IMR-90 (cell line): ENCODE data around the gene GNAS-AS1. TPM values are rescaled to one million over a fixed set of nuclear protein-coding genes. Genes with fewer than 3 reads are reported as not detected.

Source experiments
- ATAC-seq: fragments of 200-7000 bp; cut with Tn5 transposase; 2 replicates; pipeline ENCODE4 v1.9.1; 2020; ENCODE audit warnings: low read depth, mild to moderate bottlenecking, moderate library complexity
- BruUV-seq: library from RNA; stranded (reverse); fragments of 400-500 nt; replicated peaks from 2 replicates; lab custom pipeline; 2021; lab: Mats Ljungman, UMichigan
- CTCF ChIA-PET: fragments of 300-600 bp; formaldehyde crosslinking; extraction: SDS; loops from one replicate; lab custom pipeline; 2021; ENCODE audit warnings: antibody characterized with exemption; lab: Yijun Ruan, JAX
- POLR2A ChIA-PET: fragments of 300-600 bp; sonication (Branson Sonifier 250); formaldehyde crosslinking; loops from one replicate; lab custom pipeline; 2022; ENCODE audit warnings: antibody characterized with exemption; ENCODE audit not compliant: unreplicated experiment; lab: Charles Lee
- DNase-seq: peaks from one replicate; pipeline ENCODE4 v3.0.0; 2013
- H2AFZ ChIP-seq: replicated peaks from 2 replicates; pipeline ENCODE3; 2013; ENCODE audit warnings: low read length, mild to moderate bottlenecking; ENCODE audit not compliant: poor library complexity
- H2AK5ac ChIP-seq: 2 replicates; pipeline ENCODE4 v1.6.1; 2013; ENCODE audit warnings: low read depth, low read length, inconsistent platforms
- H2AK9ac ChIP-seq: replicated peaks from 2 replicates; pipeline ENCODE3; 2013; ENCODE audit warnings: mild to moderate bottlenecking, low read depth, low read length, moderate library complexity; ENCODE audit not compliant: poor library complexity
- H2BK120ac ChIP-seq: 2 replicates; pipeline ENCODE4 v1.6.1; 2013; ENCODE audit warnings: low read depth, low read length, inconsistent platforms
- H2BK15ac ChIP-seq: 3 replicates; pipeline ENCODE4 v1.6.1; 2013; ENCODE audit warnings: low read depth, low read length, inconsistent platforms
- H2BK20ac ChIP-seq: 2 replicates; pipeline ENCODE4 v1.6.1; 2013; ENCODE audit warnings: low read depth, mild to moderate bottlenecking, inconsistent platforms, low read length, moderate library complexity
- H2BK5ac ChIP-seq: 2 replicates; pipeline ENCODE4 v1.6.1; 2013; ENCODE audit warnings: mild to moderate bottlenecking, low read depth, low read length, inconsistent platforms; ENCODE audit not compliant: poor library complexity, severe bottlenecking
- H3K14ac ChIP-seq: replicated peaks from 2 replicates; pipeline ENCODE4 v1.6.1; 2013; ENCODE audit warnings: low read depth, low read length, inconsistent platforms
- H3K18ac ChIP-seq: 2 replicates; pipeline ENCODE4 v1.6.1; 2013; ENCODE audit warnings: low read depth, low read length, control low read depth
- H3K23ac ChIP-seq: 2 replicates; pipeline ENCODE4 v1.6.1; 2013; ENCODE audit warnings: low read depth, low read length, inconsistent platforms
- H3K27ac ChIP-seq: 2 replicates; pipeline ENCODE4 v1.5.1; 2013; ENCODE audit warnings: mild to moderate bottlenecking, control low read depth, low read length; ENCODE audit not compliant: insufficient read depth
- H3K27me3 ChIP-seq: 2 replicates; pipeline ENCODE4 v1.6.1; 2013; ENCODE audit warnings: low read length; ENCODE audit not compliant: control insufficient read depth, insufficient read depth
- H3K36me3 ChIP-seq: 2 replicates; pipeline ENCODE4 v1.6.1; 2013; ENCODE audit warnings: low read length, mixed read lengths; ENCODE audit not compliant: control insufficient read depth, insufficient read depth
- H3K4ac ChIP-seq: 2 replicates; pipeline ENCODE4 v1.6.1; 2013; ENCODE audit warnings: low read depth, low read length, inconsistent platforms
- H3K4me1 ChIP-seq: 2 replicates; pipeline ENCODE4 v1.6.1; 2013; ENCODE audit warnings: low read length, mixed read lengths; ENCODE audit not compliant: control insufficient read depth, insufficient read depth
- H3K4me2 ChIP-seq: 2 replicates; pipeline ENCODE4 v1.6.1; 2013; ENCODE audit warnings: low read depth, mild to moderate bottlenecking, control low read depth, low read length, moderate library complexity
- H3K4me3 ChIP-seq: 2 replicates; pipeline ENCODE4 v1.5.1; 2013; ENCODE audit warnings: low read depth, mild to moderate bottlenecking, control low read depth, low read length, moderate library complexity; ENCODE audit not compliant: insufficient read depth
- H3K56ac ChIP-seq: 2 replicates; pipeline ENCODE4 v1.6.1; 2013; ENCODE audit warnings: low read length, inconsistent platforms; ENCODE audit not compliant: insufficient read depth; ENCODE audit errors: extremely low read depth
- H3K79me1 ChIP-seq, 2 experiments: 2 replicates each; pipeline ENCODE4 v1.6.1; 2013; ENCODE audit warnings: low read length in 2 of 2, inconsistent platforms in 1 of 2, low read depth in 1 of 2
- H3K9ac ChIP-seq: 2 replicates; pipeline ENCODE4 v1.6.1; 2013; ENCODE audit warnings: low read depth, low read length, control low read depth
- H3K9me1 ChIP-seq: 2 replicates; pipeline ENCODE4 v1.6.1; 2013; ENCODE audit warnings: low read length, inconsistent platforms; ENCODE audit not compliant: insufficient read depth
- H3K9me3 ChIP-seq: 2 replicates; pipeline ENCODE4 v1.6.1; 2013; ENCODE audit warnings: low read length; ENCODE audit not compliant: control insufficient read depth, insufficient read depth
- H4K20me1 ChIP-seq: 2 replicates; pipeline ENCODE4 v1.6.1; 2013; ENCODE audit warnings: low read length, inconsistent platforms; ENCODE audit not compliant: insufficient read depth
- H4K5ac ChIP-seq: 2 replicates; pipeline ENCODE4 v1.6.1; 2013; ENCODE audit warnings: mild to moderate bottlenecking, low read depth, low read length, control low read depth
- H4K8ac ChIP-seq, 2 experiments: 2 replicates each; pipeline ENCODE4 v1.6.1; 2013; ENCODE audit warnings: low read depth in 2 of 2, low read length in 2 of 2, control low read depth in 1 of 2, inconsistent platforms in 1 of 2
- H4K91ac ChIP-seq: 2 replicates; pipeline ENCODE4 v1.6.1; 2013; ENCODE audit warnings: low read depth, low read length, inconsistent platforms; ENCODE audit not compliant: insufficient read depth
- BHLHE40 ChIP-seq: fragments of 150-350 bp; IDR thresholded peaks from 2 replicates; pipeline ENCODE4 v1.6.1; 2016; ENCODE audit warnings: mild to moderate bottlenecking, low read depth, low read length
- CEBPB ChIP-seq: IDR thresholded peaks from 2 replicates; pipeline ENCODE4 v1.6.1; 2012; ENCODE audit warnings: low read depth, low read length, improper control_type of control experiment
- CHD1 ChIP-seq: IDR thresholded peaks from 2 replicates; pipeline ENCODE4 v1.6.1; 2012; ENCODE audit warnings: low read depth, low read length, improper control_type of control experiment
- FOS ChIP-seq: fragments of 150-350 bp; IDR thresholded peaks from 2 replicates; pipeline ENCODE4 v1.6.1; 2016; ENCODE audit warnings: low read depth, low read length
- MAFK ChIP-seq: IDR thresholded peaks from 2 replicates; pipeline ENCODE4 v1.6.1; 2012; ENCODE audit warnings: low read depth, low read length, improper control_type of control experiment
- MAZ ChIP-seq: IDR thresholded peaks from 2 replicates; pipeline ENCODE4 v1.6.1; 2012; ENCODE audit warnings: low read depth, mild to moderate bottlenecking, low read length, improper control_type of control experiment, moderate library complexity, borderline replicate concordance
- MXI1 ChIP-seq: IDR thresholded peaks from 2 replicates; pipeline ENCODE4 v1.6.1; 2012; ENCODE audit warnings: low read depth, mild to moderate bottlenecking, low read length, moderate library complexity, borderline replicate concordance
- POLR2A ChIP-seq: IDR thresholded peaks from 2 replicates; pipeline ENCODE4 v1.6.1; 2012; ENCODE audit warnings: mild to moderate bottlenecking, low read depth, low read length
- RAD21 ChIP-seq: IDR thresholded peaks from 2 replicates; pipeline ENCODE4 v1.6.1; 2012; ENCODE audit warnings: low read length, improper control_type of control experiment
- RCOR1 ChIP-seq: IDR thresholded peaks from 2 replicates; pipeline ENCODE4 v1.6.1; 2012; ENCODE audit warnings: mild to moderate bottlenecking, low read length, improper control_type of control experiment; ENCODE audit not compliant: insufficient replicate concordance
- RFX5 ChIP-seq: IDR thresholded peaks from 2 replicates; pipeline ENCODE4 v1.8.0; 2012; ENCODE audit warnings: low read depth, mild to moderate bottlenecking, low read length, moderate library complexity
- SMC3 ChIP-seq: fragments of 150-350 bp; IDR thresholded peaks from 2 replicates; pipeline ENCODE4 v1.6.1; 2016; ENCODE audit warnings: low read depth, mild to moderate bottlenecking, antibody characterized with exemption, low read length, moderate library complexity
- USF2 ChIP-seq: fragments of 150-350 bp; IDR thresholded peaks from 2 replicates; pipeline ENCODE4 v1.6.1; 2017; ENCODE audit warnings: mild to moderate bottlenecking, antibody characterized with exemption, low read length, low read depth
- WGBS, 2 experiments: methylation state at CpG; one replicate each; pipeline versions ENCODE4 v1.1.5 to v1.1.7; 2013; ENCODE audit warnings: missing lambda C conversion rate in 2 of 2; ENCODE audit not compliant: insufficient read length in 1 of 2; ENCODE audit errors: extremely low coverage in 2 of 2; 5-methylcytosine and 5-hydroxymethylcytosine counted together
- dilution Hi-C: fragments of 300-500 bp; cut with HindIII; formaldehyde crosslinking; loops from one replicate; pipeline ENCODE4 v1.14.3; 2018; ENCODE audit warnings: low sequenced_read_pairs; ENCODE audit not compliant: unreplicated experiment
- in situ Hi-C: fragments of 300-500 bp; cut with MboI; formaldehyde crosslinking; loops from 3 replicates; pipeline ENCODE4 v1.14.3; 2019; ENCODE audit warnings: low sequenced_read_pairs, inconsistent platforms, mixed read lengths
- intact Hi-C: fragments of 100-400 bp; cut with micrococcal nuclease; formaldehyde crosslinking; loops from 2 replicates; pipeline ENCODE4 v1.10.0; 2022
- polyA plus RNA-seq, 3 experiments: library from polyadenylated mRNA; depleted of rRNA; stranded (reverse); fragments of >200 nt; gene quantifications; 2 replicates each; pipeline ENCODE4 v1.2.3, GENCODE V29; 2012; ENCODE audit warnings: low replicate concordance in 1 of 3
- total RNA-seq: library from RNA; depleted of rRNA; stranded (reverse); fragments of >200 nt; gene quantifications from 2 replicates; pipeline ENCODE4 v1.2.3, GENCODE V29; 2012

Gene GNAS-AS1
- total and polyA plus RNA-seq, 2 of the 4 experiments (the other 2 are of a cell fraction), result 0.54 to 0.60 TPM

GRCh38 chr20:58878399-58878798 lies 27.7 kb upstream of the GNAS-AS1 start:
- TF ChIP-seq FOS, result no peak
- TF ChIP-seq BHLHE40, result no peak
- TF ChIP-seq MXI1, result no peak
- TF ChIP-seq POLR2A, result no peak
- TF ChIP-seq SMC3, result no peak
- TF ChIP-seq USF2, result no peak
- no peak for TF ChIP-seq CEBPB
- TF ChIP-seq RFX5, result no peak
- no peak for TF ChIP-seq CHD1
- TF ChIP-seq MAFK, result no peak
- no peak for TF ChIP-seq RCOR1
- TF ChIP-seq MAZ, result no peak
- no peak for TF ChIP-seq RAD21
- BruUV-seq, result no TSS peak
- Histone ChIP-seq H2AK5ac (no peak overlapping the region), H3K27ac (no peak overlapping the region), H3K4me2 (no peak overlapping the region), H2AFZ (no peak overlapping the region), H4K5ac (no peak overlapping the region), H3K27me3 (peaks cover 11% of the 10 kb centered on the region), H3K18ac (no peak overlapping the region), H3K9ac (no peak overlapping the region), H4K91ac (no peak overlapping the region), H3K23ac (no peak overlapping the region), H2AK9ac (no peak overlapping the region), H3K56ac (no peak overlapping the region), H2BK20ac (no peak overlapping the region), H3K79me1 (no peaks in the 10 kb centered on the region), H3K4me1 (peaks cover 2% of the 10 kb centered on the region; the same call in 1 of the 2 replicates), H2BK15ac (no peak overlapping the region), H3K4me3 (no peak overlapping the region), H4K8ac (no peak overlapping the region), H4K20me1 (no peaks in the 10 kb centered on the region), H3K9me3 (no peaks in the 10 kb centered on the region), H3K14ac (no peak overlapping the region), H3K4ac (no peak overlapping the region), H2BK120ac (no peak overlapping the region), H3K36me3 (no peaks in the 10 kb centered on the region), H3K9me1 (peaks cover 2% of the 10 kb centered on the region; the same call in 1 of the 2 replicates), H2BK5ac (no peak overlapping the region)
- ATAC-seq, result no peak
- WGBS, 2 experiments, result no CpG with 5 or more reads among the region's 4 CpGs
- dilution Hi-C loops (no loop called here), in situ Hi-C loops (no loop called here), intact Hi-C loops (no loop called here)
- DNase-seq, result no peak
- ChIA-PET POLR2A (no interaction called here), CTCF (no interaction called here)
